ENCODE measurements around the gene C2orf68.
"Not testable (repeated sequence)": the region's sequence is repeated elsewhere in the genome, so short reads cannot be mapped to it uniquely, and the experiment has no call there.

GRCh38 chr2:85657399-85657798 lies 45.5 kb upstream of the C2orf68 start:
- not testable (repeated sequence) for TF ChIP-seq POLR2A (IDR thresholded peaks at IDR 0.05)
- TF ChIP-seq, protein P1, sequence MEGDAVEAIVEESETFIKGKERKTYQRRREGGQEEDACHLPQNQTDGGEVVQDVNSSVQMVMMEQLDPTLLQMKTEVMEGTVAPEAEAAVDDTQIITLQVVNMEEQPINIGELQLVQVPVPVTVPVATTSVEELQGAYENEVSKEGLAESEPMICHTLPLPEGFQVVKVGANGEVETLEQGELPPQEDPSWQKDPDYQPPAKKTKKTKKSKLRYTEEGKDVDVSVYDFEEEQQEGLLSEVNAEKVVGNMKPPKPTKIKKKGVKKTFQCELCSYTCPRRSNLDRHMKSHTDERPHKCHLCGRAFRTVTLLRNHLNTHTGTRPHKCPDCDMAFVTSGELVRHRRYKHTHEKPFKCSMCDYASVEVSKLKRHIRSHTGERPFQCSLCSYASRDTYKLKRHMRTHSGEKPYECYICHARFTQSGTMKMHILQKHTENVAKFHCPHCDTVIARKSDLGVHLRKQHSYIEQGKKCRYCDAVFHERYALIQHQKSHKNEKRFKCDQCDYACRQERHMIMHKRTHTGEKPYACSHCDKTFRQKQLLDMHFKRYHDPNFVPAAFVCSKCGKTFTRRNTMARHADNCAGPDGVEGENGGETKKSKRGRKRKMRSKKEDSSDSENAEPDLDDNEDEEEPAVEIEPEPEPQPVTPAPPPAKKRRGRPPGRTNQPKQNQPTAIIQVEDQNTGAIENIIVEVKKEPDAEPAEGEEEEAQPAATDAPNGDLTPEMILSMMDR (IDR thresholded peaks at IDR 0.05): not testable (repeated sequence)
